22Rv1 (cell line): ENCODE measurements around the gene ACSF3.

Experiments
- ZFX ChIP-seq: fragments of 450-650 bp; IDR thresholded peaks from 2 replicates; pipeline ENCODE4 v1.6.1; 2017; ENCODE audit warnings: antibody characterized with exemption, borderline replicate concordance
- TF ChIP-seq, protein P1 (sequence below): fragments of 450-650 bp; IDR thresholded peaks from 2 replicates; pipeline ENCODE4 v1.5.1; 2017; ENCODE audit warnings: mild to moderate bottlenecking

DNA sequence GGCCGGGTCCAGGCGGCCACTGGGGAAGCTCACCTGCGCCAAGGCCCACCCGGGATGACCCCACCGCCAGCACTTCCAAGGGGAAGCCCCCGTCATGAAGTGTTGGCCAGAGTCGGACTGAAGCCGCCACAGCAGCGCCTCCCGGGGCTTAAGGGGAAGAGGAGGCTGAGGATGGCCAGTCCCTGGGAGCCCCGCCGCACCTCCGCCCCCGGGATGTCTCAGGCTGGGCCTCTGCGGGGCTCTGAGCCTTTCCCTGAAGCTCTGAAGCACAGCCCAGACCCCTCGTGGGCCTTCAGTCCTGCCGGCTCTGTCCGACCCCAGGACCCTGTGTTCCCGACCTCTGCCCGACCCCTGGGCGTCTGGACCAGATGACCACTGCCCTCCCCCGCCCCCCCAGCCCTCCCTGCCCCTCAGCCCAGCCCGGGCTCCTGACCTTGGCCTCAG, 42.8 kb upstream of the ACSF3 start:
- TF ChIP-seq, protein P1, sequence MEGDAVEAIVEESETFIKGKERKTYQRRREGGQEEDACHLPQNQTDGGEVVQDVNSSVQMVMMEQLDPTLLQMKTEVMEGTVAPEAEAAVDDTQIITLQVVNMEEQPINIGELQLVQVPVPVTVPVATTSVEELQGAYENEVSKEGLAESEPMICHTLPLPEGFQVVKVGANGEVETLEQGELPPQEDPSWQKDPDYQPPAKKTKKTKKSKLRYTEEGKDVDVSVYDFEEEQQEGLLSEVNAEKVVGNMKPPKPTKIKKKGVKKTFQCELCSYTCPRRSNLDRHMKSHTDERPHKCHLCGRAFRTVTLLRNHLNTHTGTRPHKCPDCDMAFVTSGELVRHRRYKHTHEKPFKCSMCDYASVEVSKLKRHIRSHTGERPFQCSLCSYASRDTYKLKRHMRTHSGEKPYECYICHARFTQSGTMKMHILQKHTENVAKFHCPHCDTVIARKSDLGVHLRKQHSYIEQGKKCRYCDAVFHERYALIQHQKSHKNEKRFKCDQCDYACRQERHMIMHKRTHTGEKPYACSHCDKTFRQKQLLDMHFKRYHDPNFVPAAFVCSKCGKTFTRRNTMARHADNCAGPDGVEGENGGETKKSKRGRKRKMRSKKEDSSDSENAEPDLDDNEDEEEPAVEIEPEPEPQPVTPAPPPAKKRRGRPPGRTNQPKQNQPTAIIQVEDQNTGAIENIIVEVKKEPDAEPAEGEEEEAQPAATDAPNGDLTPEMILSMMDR: no peak
- TF ChIP-seq ZFX: no peak
